C4-2B (cell line): Measurements from ENCODE around the gene ACP1.

Experiments
- ZFX ChIP-seq: fragments of 450-650 bp; IDR thresholded peaks from 2 replicates; pipeline ENCODE4 v1.6.1; 2017
- TF ChIP-seq, protein P1 (sequence below): fragments of 450-650 bp; conservative IDR thresholded peaks from 2 replicates; pipeline ENCODE4 v1.5.1; 2017; ENCODE audit warnings: mild to moderate bottlenecking

- TF ChIP-seq, protein P1, sequence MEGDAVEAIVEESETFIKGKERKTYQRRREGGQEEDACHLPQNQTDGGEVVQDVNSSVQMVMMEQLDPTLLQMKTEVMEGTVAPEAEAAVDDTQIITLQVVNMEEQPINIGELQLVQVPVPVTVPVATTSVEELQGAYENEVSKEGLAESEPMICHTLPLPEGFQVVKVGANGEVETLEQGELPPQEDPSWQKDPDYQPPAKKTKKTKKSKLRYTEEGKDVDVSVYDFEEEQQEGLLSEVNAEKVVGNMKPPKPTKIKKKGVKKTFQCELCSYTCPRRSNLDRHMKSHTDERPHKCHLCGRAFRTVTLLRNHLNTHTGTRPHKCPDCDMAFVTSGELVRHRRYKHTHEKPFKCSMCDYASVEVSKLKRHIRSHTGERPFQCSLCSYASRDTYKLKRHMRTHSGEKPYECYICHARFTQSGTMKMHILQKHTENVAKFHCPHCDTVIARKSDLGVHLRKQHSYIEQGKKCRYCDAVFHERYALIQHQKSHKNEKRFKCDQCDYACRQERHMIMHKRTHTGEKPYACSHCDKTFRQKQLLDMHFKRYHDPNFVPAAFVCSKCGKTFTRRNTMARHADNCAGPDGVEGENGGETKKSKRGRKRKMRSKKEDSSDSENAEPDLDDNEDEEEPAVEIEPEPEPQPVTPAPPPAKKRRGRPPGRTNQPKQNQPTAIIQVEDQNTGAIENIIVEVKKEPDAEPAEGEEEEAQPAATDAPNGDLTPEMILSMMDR, result no peak
- no peak for TF ChIP-seq ZFX
Measured at GRCh38 chr2:323035-323434, 58.3 kb downstream of the ACP1 start.
